Peyer's patch (tissue), 4 donors: ENCODE results near the gene NRG3.

Experiments
- POLR2A ChIP-seq, 2 donors: fragments of 450-650 bp; IDR thresholded peaks; one replicate each; pipeline ENCODE4 v1.5.1; 2017; ENCODE audit warnings: antibody characterized with exemption in 2 of 2, mild to moderate bottlenecking in 2 of 2, moderate library complexity in 2 of 2
- TF ChIP-seq, protein P1 (sequence below), 6 experiments: fragments of 450-650 bp in 4 of 6; fragments of 200-600 bp in 2 of 6; sonication (generic) in 1 of 6; IDR thresholded peaks; one replicate each; pipeline ENCODE4 v1.5.1; 2017 to 2019; ENCODE audit warnings: antibody characterized with exemption in 6 of 6, mild to moderate bottlenecking in 3 of 6, moderate library complexity in 1 of 6

DNA sequence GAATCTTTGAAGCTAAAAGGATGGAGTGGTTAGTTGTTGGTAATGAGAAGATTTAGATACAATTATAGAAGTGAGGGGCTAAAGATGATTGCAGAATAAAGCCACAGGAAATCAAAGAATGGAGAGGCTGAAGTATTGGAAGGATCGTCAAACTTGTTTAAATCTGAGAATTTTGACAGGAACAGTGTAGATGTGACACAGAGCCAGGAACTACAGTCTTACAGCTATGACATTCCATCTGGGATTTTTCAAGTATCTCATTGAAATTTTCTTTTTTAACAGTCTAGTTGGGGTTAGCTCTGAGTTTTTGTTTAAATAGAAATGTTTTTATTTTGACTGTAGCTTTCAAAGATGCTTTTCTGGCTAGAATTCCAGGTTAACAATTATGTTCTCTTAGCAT is 181.4 kb downstream of the NRG3 start:
- TF ChIP-seq, protein P1, sequence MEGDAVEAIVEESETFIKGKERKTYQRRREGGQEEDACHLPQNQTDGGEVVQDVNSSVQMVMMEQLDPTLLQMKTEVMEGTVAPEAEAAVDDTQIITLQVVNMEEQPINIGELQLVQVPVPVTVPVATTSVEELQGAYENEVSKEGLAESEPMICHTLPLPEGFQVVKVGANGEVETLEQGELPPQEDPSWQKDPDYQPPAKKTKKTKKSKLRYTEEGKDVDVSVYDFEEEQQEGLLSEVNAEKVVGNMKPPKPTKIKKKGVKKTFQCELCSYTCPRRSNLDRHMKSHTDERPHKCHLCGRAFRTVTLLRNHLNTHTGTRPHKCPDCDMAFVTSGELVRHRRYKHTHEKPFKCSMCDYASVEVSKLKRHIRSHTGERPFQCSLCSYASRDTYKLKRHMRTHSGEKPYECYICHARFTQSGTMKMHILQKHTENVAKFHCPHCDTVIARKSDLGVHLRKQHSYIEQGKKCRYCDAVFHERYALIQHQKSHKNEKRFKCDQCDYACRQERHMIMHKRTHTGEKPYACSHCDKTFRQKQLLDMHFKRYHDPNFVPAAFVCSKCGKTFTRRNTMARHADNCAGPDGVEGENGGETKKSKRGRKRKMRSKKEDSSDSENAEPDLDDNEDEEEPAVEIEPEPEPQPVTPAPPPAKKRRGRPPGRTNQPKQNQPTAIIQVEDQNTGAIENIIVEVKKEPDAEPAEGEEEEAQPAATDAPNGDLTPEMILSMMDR (IDR thresholded peaks at IDR 0.05): no peak
- no peak for TF ChIP-seq POLR2A (IDR thresholded peaks at IDR 0.05)
